ENCODE results near the gene AXDND1. TPM values are rescaled to one million over a fixed set of nuclear protein-coding genes. Genes with fewer than 3 reads are reported as not detected.
"Not testable (repeated sequence)": the region's sequence is repeated elsewhere in the genome, so short reads cannot be mapped to it uniquely, and the experiment has no call there.

AXDND1 gene
- total RNA-seq, 4 donors from 2014 or later, result not detected

GRCh38 chr1:179353546-179353945, 12.2 kb upstream of the AXDND1 start:
- H3K36me3 ChIP-seq, result peaks cover 0 to 25% of the 10 kb centered on the region in 2 donors
- ATAC-seq (no peak), DNase-seq (no peak)
- intact Hi-C loops (cut with DNase I; ENCODE audit: low total_unique reads), result no loop called here
- no peaks in the 10 kb centered on the region for H3K9me3 ChIP-seq
- TF ChIP-seq POLR2A (IDR thresholded peaks at IDR 0.05), result no peak
- no peak for TF ChIP-seq CTCF (IDR thresholded peaks at IDR 0.05 in 4 of 5, conservative IDR thresholded peaks at IDR 0.05 in 1 of 5)
- in situ Hi-C loops (cut with MboI; ENCODE audit: low sequenced_read_pairs in 4 of 4), result loop anchor here (25.0 kb wide), 3 partner anchors 116 to 816 kb away; partner anchors contain the start of gene ABL2 (in 1 of the 4)
- no peak overlapping the region for H3K4me3 ChIP-seq
- no peak overlapping the region for H3K27ac ChIP-seq
- no peaks in the 10 kb centered on the region for H3K4me1 ChIP-seq
- no peaks in the 10 kb centered on the region for H3K27me3 ChIP-seq

- H3K9me3 ChIP-seq; H3K36me3 ChIP-seq; H3K27me3 ChIP-seq; DNase-seq; ATAC-seq; H3K4me1 ChIP-seq; intact Hi-C loops (cut with DNase I; ENCODE audit: low total_unique reads); H3K4me3 ChIP-seq; H3K27ac ChIP-seq: not testable (repeated sequence)
- in situ Hi-C loops (cut with MboI; ENCODE audit: low sequenced_read_pairs in 4 of 4), result loop anchor here (10.0 to 25.0 kb wide), 4 partner anchors 124 to 824 kb away; partner anchors contain the start of gene ABL2 (in 1 of the 4)
Observed at GRCh38 chr1:179361631-179362030, 4.1 kb upstream of the AXDND1 start.

- DNase-seq, result no peak
- Histone ChIP-seq H3K4me1 (peaks cover 0 to 6% of the 10 kb centered on the region in 2 donors), H3K36me3 (no peaks in the 10 kb centered on the region), H3K4me3 (peak overlapping the region; percentile 59 to 70 (median 61)), H3K9me3 (no peaks in the 10 kb centered on the region), H3K27ac (peak overlapping the region; percentile 66 to 79 (median 77)), H3K27me3 (no peaks in the 10 kb centered on the region)
- TF ChIP-seq POLR2A (IDR thresholded peaks at IDR 0.05), result peak in 1 of 2 donors; percentile 5
- no peak for TF ChIP-seq CTCF (IDR thresholded peaks at IDR 0.05 in 4 of 5, conservative IDR thresholded peaks at IDR 0.05 in 1 of 5)
- intact Hi-C loops (cut with DNase I; ENCODE audit: low total_unique reads) (loop anchor here (5.0 kb wide), 2 partner anchors 74 to 114 kb away; partner anchors contain the start of gene SOAT1), in situ Hi-C loops (cut with MboI; ENCODE audit: low sequenced_read_pairs in 4 of 4) (loop anchor here (5.0 to 25.0 kb wide), 6 partner anchors 129 to 829 kb away; partner anchors contain the start of genes ABL2 (in 1 of the 4) and TOR3A (in 1 of the 4))
- no peak for ATAC-seq
Observed at GRCh38 chr1:179366093-179366800, 476 bp downstream of the AXDND1 start.

GRCh38 chr1:179369751-179370341, 4.1 kb downstream of the AXDND1 start:
- ATAC-seq (peak; percentile 44 to 51), DNase-seq (no peak)
- Histone ChIP-seq H3K36me3 (no peaks in the 10 kb centered on the region), H3K27ac (no peak overlapping the region), H3K27me3 (no peaks in the 10 kb centered on the region), H3K9me3 (no peaks in the 10 kb centered on the region), H3K4me3 (no peak overlapping the region), H3K4me1 (peaks cover 0 to 6% of the 10 kb centered on the region in 2 donors)
- intact Hi-C loops (cut with DNase I; ENCODE audit: low total_unique reads), result loop anchor here (1.0 to 5.0 kb wide), 3 partner anchors 78 to 291 kb away; partner anchors contain the start of gene SOAT1
- in situ Hi-C loops (cut with MboI; ENCODE audit: low sequenced_read_pairs in 4 of 4), result loop anchor here (5.0 to 25.0 kb wide), 8 partner anchors 105 to 833 kb away; partner anchors contain the start of genes ABL2 (in 1 of the 4) and TOR3A (in 1 of the 4)
- no peak for TF ChIP-seq POLR2A (IDR thresholded peaks at IDR 0.05)
- peak; percentile 64 to 78 (median 67) for TF ChIP-seq CTCF (IDR thresholded peaks at IDR 0.05 in 4 of 5, conservative IDR thresholded peaks at IDR 0.05 in 1 of 5)

- ATAC-seq, result no peak
- in situ Hi-C loops (cut with MboI; ENCODE audit: low sequenced_read_pairs in 4 of 4) (loop anchor here (10.0 to 25.0 kb wide), 5 partner anchors 107 to 835 kb away; partner anchors contain the start of gene ABL2 (in 1 of the 4)), intact Hi-C loops (cut with DNase I; ENCODE audit: low total_unique reads) (no loop called here)
- TF ChIP-seq POLR2A (IDR thresholded peaks at IDR 0.05) (no peak), CTCF (IDR thresholded peaks at IDR 0.05 in 4 of 5, conservative IDR thresholded peaks at IDR 0.05 in 1 of 5) (no peak)
- no peak overlapping the region for H3K27ac ChIP-seq
- no peak overlapping the region for H3K4me3 ChIP-seq
- no peaks in the 10 kb centered on the region for H3K36me3 ChIP-seq
- no peaks in the 10 kb centered on the region for H3K27me3 ChIP-seq
- no peaks in the 10 kb centered on the region for H3K4me1 ChIP-seq
- H3K9me3 ChIP-seq, result no peaks in the 10 kb centered on the region
- DNase-seq, result no peak
Observed at GRCh38 chr1:179372160-179372559, 6.4 kb downstream of the AXDND1 start.

Data from gastrocnemius medialis (tissue), 4 donors.